HG03025 (cell line): ENCODE data around the gene CTTNBP2.

Experiments used
- ATAC-seq: cut with Tn5 transposase; IDR thresholded peaks from one replicate; pipeline ENCODE4 v1.9.1; 2021; ENCODE audit warnings: mild to moderate bottlenecking, moderate library complexity; ENCODE audit not compliant: unreplicated experiment, low FRiP score

CTTNBP2 gene

GRCh38 chr7:117705630-117706029, 167.6 kb downstream of the CTTNBP2 start:
- ATAC-seq, result no peak

GRCh38 chr7:117704063-117704462, 169.2 kb downstream of the CTTNBP2 start:
- ATAC-seq, result no peak

- ATAC-seq, result no peak
These were observed 175.2 kb downstream of the CTTNBP2 start for GRCh38 chr7:117698018-117698417.

GRCh38 chr7:117692338-117692737, 180.9 kb downstream of the CTTNBP2 start:
- ATAC-seq, result no peak

- ATAC-seq, result no peak
These were observed 183.1 kb downstream of the CTTNBP2 start for GRCh38 chr7:117690147-117690546.

GRCh38 chr7:117689406-117689805, 183.8 kb downstream of the CTTNBP2 start:
- ATAC-seq, result no peak

- no peak for ATAC-seq
These were observed 185.1 kb downstream of the CTTNBP2 start for GRCh38 chr7:117688126-117688525.

- no peak for ATAC-seq
These were observed 186.8 kb downstream of the CTTNBP2 start for GRCh38 chr7:117686311-117686935.

GRCh38 chr7:117685795-117686194, 187.4 kb downstream of the CTTNBP2 start:
- no peak for ATAC-seq

GRCh38 chr7:117683430-117684175, 189.6 kb downstream of the CTTNBP2 start:
- ATAC-seq, result no peak

- no peak for ATAC-seq
These were observed 190.4 kb downstream of the CTTNBP2 start for GRCh38 chr7:117682681-117683385.

- ATAC-seq, result no peak
These were observed 194.1 kb downstream of the CTTNBP2 start for GRCh38 chr7:117679120-117679519.

- ATAC-seq, result no peak
These were observed 197.5 kb downstream of the CTTNBP2 start for GRCh38 chr7:117675497-117676435.

GRCh38 chr7:117674617-117675016, 198.6 kb downstream of the CTTNBP2 start:
- ATAC-seq, result no peak

- no peak for ATAC-seq
These were observed 199.4 kb downstream of the CTTNBP2 start for GRCh38 chr7:117673839-117674238.

GRCh38 chr7:117673367-117673766, 199.9 kb downstream of the CTTNBP2 start:
- no peak for ATAC-seq

GRCh38 chr7:117672453-117672852, 200.8 kb downstream of the CTTNBP2 start:
- ATAC-seq, result no peak

GRCh38 chr7:117669818-117670217, 203.4 kb downstream of the CTTNBP2 start:
- ATAC-seq, result no peak

GRCh38 chr7:117667456-117667855, 205.8 kb downstream of the CTTNBP2 start:
- ATAC-seq, result no peak

GRCh38 chr7:117666689-117667088, 206.6 kb downstream of the CTTNBP2 start:
- ATAC-seq, result no peak
